GM19468 (cell line): ENCODE data around the gene FZD4.
"Not testable (repeated sequence)": the region's sequence is repeated elsewhere in the genome, so short reads cannot be mapped to it uniquely, and the experiment has no call there.

Experiments
- ATAC-seq: cut with Tn5 transposase; IDR thresholded peaks from one replicate; pipeline ENCODE4 v1.9.1; 2021; ENCODE audit warnings: mild to moderate bottlenecking, moderate library complexity, moderate number of reproducible peaks; ENCODE audit not compliant: unreplicated experiment; ENCODE audit errors: extremely low read depth

Gene FZD4

DNA sequence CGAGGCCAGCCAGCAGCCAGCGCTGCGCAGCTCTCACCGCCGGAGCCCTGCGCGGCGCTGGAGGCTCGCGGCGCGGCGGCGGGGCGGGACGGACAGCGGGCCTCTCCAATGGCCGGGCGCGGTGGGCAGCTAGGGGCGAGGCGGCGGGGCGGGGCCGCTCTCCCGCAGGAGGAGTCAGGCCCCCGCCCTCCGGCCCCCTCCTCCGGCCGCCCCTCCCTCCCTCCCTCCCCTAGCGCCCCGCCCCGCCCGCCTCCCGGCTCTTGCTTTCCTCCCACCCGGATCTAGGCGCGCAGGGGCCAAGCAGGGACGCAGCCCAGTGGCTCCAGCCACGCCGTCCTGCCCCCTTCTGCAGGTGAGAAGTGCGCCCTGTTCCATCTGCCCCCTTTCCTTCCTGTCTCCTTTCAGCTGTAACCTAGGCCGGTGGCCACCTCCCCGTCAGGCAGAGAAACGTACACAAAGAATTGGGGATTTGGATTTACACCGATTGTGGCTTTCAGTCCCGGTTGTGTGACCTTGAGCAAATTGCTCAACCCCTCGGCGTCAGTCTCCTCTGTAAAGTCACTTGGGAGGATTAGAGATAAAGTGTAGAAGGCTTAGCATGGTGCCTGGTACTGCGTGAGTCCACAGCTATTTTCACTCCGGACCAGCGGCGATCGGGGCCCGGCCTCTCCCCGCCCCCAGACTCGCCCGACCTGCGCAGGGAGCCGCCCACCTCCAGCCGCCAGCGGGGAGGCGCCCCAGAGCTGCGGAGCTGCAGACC, at the start of gene FZD4:
Gene FZD4 (minus strand): TSS at position 35 of the 760 bp plus-strand sequence. CDS start 310 bp downstream, outside the sequence.
- ATAC-seq, result peak; percentile 67

DNA sequence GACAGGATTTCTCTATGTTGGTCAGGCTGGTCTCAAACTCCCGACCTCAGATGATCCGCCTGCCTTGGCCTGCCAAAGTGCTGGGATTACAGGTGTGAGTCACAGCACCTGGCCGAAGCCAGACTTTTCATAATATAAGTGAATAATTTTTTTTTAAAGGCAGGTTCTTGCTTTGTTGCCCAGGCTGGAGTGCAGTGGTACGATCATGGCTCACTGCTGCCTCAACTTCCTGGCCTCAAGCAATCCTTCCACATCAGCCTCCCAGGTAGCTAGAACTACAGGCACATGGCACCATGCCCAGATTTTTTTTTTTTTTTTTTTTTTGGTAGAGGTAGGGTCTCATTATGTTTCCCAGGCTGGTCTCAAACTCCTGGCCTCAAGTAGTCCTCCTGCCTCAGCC, 49.1 kb upstream of the FZD4 start:
- not testable (repeated sequence) for ATAC-seq

DNA sequence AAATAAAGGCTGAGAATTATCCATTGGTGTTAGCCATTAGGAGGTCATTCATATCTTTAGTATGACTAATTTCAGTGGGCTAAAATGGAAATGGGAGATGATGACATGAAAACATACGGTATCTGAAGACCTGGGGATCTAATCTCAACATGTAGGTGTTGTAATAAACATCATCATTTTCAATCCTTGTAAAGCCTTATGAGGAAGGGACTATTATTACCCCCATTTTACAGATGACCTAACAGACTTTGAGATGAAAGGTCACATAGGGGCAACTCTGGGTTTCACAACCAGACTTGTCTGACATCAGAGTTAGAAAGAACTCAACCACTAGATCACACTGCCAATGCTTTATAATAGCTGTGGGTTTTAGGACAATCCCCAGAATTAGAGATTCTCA, 47.7 kb upstream of the FZD4 start:
- ATAC-seq, result no peak

DNA sequence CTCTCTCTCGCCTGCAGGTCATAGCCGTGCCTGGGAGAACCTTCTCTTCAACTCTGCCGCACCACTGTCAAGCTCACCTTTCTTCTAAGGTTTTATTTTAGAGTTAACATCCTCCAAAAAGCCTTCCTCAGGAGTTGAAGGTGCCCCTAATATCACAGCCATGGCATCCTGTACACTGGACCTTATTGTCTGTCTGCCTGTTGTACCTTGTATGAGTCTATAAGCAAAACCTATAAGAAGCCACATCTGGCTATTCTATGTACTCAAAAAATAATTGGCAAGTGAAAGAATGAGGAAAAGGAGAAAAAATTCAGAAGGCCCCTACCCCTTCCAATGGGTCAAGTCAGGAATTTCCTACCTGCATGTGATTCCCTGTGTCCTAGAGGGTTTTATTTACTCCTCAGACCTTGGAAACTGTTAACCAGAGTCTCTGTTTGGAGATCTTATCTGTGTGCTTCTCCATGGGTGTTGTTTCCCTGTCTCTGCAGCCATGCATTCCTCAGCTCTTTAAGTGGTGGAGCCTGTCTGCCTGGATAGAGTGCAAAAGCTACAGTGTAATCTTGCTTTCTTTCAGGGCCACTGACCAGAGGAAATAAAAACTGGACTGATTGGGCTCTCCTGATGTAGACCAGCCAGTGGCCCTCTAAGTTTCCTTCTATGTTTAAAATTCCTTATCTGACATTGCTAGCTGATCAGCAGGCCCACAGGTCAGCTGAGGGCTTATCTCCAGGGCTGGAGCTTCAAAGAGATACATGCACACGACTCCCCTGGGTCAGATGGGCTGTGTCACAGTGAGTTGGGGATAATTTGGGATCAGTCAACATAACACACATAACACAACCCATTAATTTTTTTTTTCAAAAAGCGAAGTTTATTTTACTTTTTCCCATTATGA, 44.9 kb upstream of the FZD4 start:
- no peak for ATAC-seq

DNA sequence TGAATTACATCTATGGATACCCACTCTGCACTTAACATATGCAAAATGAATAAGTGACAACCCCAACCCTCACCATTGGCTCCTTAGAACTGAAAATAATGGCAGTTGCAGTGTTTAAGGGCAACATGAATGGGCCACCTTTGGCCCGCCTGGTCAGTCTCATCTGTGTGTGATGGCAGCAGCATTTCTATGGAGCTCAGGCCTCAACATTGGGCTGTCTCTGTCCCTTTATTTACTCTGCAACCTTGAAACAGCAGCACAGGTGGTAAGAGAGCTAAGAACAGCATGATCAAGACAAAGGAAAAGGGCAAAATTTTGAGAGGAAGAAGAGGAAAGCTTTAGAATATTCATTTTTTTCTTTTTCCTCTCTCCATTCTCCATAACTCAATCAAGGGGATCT, 44.2 kb upstream of the FZD4 start:
- ATAC-seq, result no peak

DNA sequence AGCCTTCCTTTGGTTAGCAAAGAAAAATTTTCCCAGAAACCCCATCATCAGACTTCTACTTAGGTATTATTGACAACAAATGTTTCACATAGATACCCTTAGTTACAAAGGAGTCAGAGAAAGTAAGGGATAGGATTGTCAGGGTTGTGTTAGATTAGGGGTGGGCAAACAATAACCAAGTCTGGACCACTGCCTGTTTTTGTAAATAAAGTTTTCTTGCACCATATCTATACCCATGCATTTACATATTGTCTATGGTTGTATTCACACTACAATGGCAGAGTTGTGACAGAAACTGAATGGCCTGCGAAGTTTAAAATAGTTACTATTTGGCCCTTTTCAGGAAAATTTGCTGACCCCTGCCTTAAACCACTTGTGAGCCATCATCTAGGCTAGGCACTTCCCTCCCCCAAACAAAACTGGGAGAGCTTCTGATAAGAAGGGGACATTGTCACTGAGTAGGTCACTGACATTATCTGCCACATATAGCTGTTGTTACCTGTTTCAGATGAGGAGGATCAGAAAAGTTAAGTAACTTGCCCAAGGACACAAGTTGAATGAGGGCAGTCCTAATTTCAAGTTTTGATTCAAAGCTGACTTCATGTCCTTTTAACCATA, 41.9 kb upstream of the FZD4 start:
- ATAC-seq, result no peak

DNA sequence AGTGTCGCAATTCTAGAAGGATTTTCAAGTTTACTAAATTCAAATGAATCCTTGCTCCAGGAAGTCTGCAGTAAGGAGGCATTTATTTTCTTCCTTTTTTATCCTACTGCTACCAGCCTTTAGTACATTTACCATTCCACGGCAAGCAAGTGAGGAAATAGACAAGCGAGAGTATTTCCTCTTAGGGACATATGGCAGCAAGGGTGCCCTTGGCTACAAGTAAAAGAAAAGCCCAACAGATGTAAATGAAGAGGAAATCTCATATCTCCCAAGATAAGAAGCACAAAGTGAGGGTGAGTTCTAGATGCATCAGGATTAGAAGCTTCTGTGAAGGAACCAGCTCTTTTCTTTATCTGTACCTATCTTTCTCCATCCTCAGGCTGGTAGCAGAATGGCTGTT, 37.8 kb upstream of the FZD4 start:
- ATAC-seq, result no peak

DNA sequence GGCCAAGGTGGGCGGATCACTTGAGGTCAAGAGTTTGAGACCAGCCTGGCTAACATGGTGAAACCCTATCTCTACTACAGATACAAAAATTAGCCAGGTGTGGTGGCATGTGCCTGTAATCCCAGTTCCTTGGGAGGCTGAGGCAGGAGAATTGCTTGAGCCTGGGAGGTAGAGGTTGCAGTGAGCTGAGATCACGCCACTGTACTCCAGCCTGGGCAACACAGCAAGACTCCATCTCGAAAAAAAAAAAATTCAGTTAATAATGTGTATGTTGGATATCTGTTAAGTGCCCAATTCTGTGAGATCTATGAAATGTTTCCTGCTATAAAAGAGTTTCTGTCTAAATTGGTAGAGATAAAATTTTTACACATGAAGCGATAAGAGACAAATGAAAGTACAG, 37.1 kb upstream of the FZD4 start:
- not testable (repeated sequence) for ATAC-seq

DNA sequence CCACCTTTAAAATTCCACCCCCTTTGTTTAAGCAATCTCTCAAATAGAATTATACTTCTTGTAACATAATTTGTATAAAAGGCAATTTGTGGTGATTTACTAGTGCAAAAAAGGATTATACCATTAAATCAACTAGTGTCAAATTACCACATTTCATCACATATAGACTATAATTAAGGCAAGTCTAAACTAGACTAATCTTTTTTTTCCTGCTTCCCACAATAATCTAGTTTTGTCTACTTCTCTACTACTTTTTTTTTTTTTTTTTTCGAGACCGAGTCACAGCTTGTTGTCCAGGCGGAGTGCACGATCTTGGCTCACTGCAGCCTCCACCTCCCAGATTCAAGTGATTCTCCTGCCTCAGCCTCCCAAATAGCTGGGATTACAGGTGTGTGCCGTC, 36.1 kb upstream of the FZD4 start:
- ATAC-seq, result no peak

DNA sequence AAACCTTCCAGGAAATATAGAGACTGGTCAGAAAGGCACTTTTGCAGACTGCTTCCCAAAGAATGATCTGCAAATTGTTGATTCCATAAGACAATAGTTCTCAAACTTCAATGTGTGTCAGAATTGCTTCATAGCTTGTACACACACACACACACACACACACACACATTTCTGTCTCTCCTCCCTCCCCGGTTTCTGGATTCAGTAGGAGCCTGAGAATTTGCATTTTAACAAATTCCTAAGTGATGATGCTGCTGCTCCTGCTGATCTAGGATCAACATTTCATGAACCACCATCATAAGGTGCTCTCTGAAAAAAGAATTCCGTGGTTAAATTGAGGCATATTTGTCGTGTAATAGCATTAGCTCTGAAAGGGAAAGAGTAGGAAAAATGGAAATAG, 35.3 kb upstream of the FZD4 start:
- ATAC-seq, result no peak

DNA sequence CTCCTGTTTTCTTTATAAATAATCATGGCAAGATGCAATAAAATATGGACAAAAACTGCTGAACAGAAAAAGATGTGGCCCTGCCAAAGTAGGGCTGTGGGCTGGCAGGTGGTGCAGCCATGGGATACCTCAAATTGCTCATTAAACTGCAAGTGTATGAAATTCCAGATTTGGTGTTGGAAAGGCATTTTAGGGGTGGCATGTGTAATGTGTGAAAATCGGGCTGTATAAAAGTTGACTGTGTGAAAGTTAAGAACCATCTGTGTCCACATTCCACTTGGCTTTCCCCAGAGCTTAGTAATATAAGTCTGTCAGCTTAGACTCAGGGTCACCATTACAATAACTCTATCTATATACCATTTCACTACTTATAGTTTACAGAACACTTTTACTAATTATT, 34.8 kb upstream of the FZD4 start:
- ATAC-seq, result no peak

DNA sequence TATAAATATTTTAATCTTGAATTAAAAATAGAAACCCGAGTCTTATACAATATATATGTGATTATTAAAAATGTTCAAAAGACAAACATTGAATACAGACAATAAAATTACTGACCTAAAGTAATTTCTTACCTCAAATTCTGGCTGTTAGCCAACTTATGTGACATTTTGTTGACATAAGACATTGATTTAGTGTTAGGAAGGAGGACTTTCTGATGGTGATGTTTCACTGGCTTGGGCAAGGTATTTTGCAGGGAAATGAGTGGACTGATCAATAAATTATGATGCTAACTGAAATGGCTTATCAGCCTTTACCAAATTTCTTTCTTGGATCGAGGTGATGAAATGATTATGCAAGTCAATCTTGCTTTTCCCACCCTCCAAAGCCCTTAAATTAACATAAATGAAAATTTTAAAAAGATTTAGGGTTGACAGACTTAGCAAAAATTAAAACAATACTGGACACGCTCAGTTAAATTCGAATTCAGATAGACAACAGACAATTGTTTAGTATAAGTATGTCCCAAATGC, 33.2 kb upstream of the FZD4 start:
- ATAC-seq, result no peak

DNA sequence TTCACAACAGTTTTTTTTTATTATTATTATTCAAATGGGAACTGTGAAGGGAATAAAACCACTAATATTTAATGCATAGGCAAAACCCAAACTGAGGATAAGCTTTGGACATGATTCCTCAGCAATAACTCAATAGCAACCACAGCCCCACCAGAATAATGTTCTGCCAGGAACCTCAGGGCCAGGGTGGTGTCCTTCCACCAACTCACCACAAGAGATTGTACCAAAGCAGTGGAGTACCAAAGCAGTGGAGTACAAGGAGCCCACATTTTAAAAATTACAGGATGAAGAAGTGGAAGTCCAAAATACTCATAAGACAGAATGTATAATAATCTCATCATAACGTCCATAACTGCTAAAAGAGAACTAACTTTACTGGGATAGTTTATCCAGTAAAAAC, 32.5 kb upstream of the FZD4 start:
- no peak for ATAC-seq

DNA sequence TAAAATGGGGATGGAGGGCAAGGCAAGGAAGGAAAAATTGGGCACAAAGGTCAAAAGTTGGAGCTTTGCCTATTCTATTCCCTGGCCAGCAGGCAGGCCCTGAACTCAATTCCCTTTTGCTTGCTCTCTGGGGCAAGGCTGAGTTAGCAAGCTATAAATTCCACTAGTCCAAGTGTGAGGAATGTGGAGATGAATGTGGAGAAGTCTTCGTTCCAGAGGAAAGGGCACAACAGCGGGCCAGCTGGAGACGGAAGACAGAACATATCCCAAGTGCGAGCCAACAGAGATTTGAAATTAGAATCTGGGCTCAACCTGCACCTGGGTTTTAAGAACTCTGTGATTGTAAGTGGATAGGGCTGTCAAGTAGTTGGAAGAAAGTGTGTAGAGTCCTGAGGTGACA, 29.5 kb upstream of the FZD4 start:
- no peak for ATAC-seq

DNA sequence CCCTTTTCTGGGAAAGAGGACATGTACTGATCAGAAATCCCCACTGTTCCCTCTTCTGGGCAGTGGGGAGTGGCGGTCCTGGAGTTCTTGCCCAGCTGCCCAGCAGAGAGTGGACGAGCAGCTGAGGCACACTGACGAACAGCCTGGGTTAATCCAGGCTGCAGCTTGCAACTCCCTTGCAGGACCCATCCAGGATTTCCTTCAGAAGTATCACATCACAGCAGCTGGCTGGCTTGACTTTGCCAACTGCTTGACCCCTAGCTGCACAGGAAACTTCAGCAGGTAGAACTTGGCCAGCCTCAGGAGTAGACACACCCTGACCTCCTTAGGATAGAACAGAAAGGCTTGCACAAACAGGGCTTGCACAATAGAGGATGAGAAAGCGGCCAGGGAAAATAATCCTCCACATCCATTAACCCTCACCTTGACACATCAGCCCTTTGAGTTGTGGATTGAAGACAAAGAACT, 27.9 kb upstream of the FZD4 start:
- no peak for ATAC-seq

DNA sequence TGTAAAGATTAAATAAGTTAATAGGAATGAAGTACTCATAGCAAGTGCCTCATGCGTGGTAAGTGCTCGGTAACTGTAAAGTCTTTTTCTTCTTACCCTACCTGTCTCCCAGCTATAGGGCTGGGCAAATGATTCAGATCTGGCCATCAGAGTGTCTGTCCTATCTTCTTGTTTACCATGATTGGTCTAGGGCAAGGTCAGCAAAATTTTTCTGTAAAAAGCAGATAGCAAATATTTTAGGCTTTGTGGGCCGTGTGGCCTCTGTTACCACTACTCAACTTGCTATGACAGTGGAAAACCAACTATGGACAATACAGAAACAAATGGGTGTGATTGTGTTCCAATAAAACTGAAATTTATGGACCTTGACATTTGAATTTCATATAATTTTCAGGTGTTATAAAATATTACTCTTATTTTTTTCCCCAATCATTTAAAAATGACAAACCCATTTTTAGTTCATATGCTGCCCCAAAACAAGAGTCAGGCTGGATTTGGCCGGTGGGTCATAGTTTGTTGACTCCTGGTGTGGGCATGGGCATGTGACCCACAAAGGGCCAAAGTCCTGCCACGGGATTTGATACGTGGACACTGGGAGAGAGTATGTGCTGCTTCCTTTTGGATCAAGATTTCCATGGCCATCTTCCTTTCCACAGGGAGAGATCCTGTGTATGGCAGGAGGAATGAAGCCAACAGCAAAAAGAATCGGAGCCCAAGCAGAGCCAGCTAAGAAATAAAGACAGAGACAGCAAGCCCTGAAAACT, 26.8 kb upstream of the FZD4 start:
- no peak for ATAC-seq

DNA sequence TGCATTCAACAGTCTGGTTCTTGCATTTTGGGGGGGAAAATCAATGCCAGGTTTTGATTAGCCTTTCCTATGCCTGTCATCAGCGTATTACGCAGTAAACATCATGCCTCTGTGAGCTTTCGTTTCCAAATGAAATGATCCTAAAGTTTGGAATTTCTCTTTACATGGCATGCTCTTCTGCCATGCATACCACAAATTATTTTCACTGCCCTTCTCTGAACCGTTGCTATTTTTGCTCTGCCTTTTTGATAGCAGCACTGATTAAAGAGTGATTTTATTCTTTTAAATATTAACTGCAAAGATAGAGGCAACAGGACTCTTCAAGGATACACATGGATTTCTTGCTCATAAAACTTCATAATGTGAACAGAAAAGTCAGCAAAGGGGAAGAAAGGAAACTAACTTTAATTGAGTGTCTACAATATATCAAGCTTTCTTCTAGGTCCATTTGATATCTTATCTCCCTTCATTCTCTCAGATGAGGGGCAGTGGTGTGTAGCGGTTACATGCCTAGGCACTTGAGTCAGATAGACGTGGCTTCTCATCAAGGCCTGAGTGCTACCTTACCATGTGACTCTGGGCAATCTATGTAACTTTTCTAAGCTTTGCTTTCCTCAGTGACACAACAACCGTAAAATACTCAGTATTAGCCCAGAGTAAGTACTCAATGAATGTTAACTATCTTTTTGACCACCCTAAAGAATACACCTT, 25.0 kb upstream of the FZD4 start:
- no peak for ATAC-seq

DNA sequence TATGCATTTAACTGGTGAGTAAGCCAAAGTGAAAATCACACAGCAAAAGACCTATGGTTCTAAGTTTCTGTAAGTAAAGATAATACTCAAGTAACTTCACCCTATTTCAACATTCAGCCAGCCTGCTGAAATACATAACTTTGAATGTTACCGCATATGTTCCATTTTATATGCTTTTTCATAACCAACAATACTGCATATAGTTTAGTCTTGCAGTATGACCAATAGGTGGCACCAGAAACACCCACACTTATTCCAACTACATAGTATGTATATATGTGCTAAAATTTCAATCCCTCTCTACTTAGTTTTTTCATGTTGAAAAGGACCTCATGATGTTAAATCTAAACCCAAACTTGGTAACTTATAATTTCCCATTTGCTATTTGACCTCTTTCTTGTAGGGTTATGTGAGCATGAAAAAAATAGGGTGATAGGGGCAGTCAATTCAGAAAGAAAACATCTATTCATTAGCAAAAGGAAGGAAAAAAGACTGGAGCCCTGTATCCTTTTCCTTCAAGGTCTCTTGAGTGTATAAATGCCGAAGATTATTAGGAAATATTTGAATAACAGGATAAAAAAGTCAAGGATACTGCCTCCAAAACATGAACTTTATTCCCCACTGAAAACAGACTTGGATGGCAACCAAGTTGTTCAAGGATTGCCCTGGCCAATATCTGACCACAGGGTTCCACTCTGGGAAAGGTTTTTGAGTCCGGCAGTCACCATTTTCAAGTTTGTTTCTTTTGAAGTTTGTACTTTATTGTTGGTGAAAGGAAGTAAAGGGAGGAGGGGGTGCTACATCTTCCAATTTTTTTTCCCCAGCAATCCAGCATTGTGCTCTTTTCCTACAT, 23.8 kb upstream of the FZD4 start:
- ATAC-seq, result no peak
